ENCODE data around the gene OPRPN. TPM values are rescaled to one million over a fixed set of nuclear protein-coding genes. Genes with fewer than 3 reads are reported as not detected.

OPRPN gene
- total RNA-seq, 1 donor from 2014 or later, result not detected

- H3K4me1 ChIP-seq, result no peaks in the 10 kb centered on the region
- no peak within 1 kb of the TSS for H3K27ac ChIP-seq
- no peak for DNase-seq
- ATAC-seq, result no peak
- TF ChIP-seq CTCF (IDR thresholded peaks at IDR 0.05), result no peak
- H3K27me3 ChIP-seq, result no peaks in the 10 kb centered on the region
- H3K9me3 ChIP-seq, result no peaks in the 10 kb centered on the region
- no peaks in the 10 kb centered on the region for H3K36me3 ChIP-seq
- intact Hi-C loops (cut with DNase I), result no loop called here
- H3K4me3 ChIP-seq, result no peak within 1 kb of the TSS
Observed at GRCh38 chr4:70382691-70383181, 15.0 kb upstream of the OPRPN start, which contains the start of gene SMR3B. Gene SMR3B, plus strand, starts transcription at chr4:70383131. Its CDS starts 1,380 bp downstream, at chr4:70384511.

GRCh38 chr4:70392057-70392776, 5.5 kb upstream of the OPRPN start:
- intact Hi-C loops (cut with DNase I), result no loop called here
- no peak overlapping the region for H3K4me3 ChIP-seq
- no peaks in the 10 kb centered on the region for H3K36me3 ChIP-seq
- no peaks in the 10 kb centered on the region for H3K9me3 ChIP-seq
- no peak for TF ChIP-seq CTCF (IDR thresholded peaks at IDR 0.05)
- DNase-seq (no peak), ATAC-seq (no peak)
- no peaks in the 10 kb centered on the region for H3K27me3 ChIP-seq
- no peaks in the 10 kb centered on the region for H3K4me1 ChIP-seq
- no peak overlapping the region for H3K27ac ChIP-seq

GRCh38 chr4:70399319-70399718, 1.6 kb downstream of the OPRPN start:
- Histone ChIP-seq H3K4me1 (no peaks in the 10 kb centered on the region), H3K27me3 (no peaks in the 10 kb centered on the region), H3K9me3 (no peaks in the 10 kb centered on the region), H3K4me3 (no peak overlapping the region), H3K27ac (no peak overlapping the region), H3K36me3 (no peaks in the 10 kb centered on the region)
- ATAC-seq (no peak), DNase-seq (no peak)
- no peak for TF ChIP-seq CTCF (IDR thresholded peaks at IDR 0.05)
- intact Hi-C loops (cut with DNase I), result no loop called here

GRCh38 chr4:70402762-70403161, 5.0 kb downstream of the OPRPN start:
- Histone ChIP-seq H3K9me3 (no peaks in the 10 kb centered on the region), H3K4me3 (no peak overlapping the region), H3K27me3 (no peaks in the 10 kb centered on the region), H3K4me1 (no peaks in the 10 kb centered on the region), H3K27ac (no peak overlapping the region), H3K36me3 (no peaks in the 10 kb centered on the region)
- ATAC-seq (no peak), DNase-seq (no peak)
- intact Hi-C loops (cut with DNase I), result no loop called here
- TF ChIP-seq CTCF (IDR thresholded peaks at IDR 0.05), result no peak

- no peak overlapping the region for H3K27ac ChIP-seq
- H3K36me3 ChIP-seq, result no peaks in the 10 kb centered on the region
- no peaks in the 10 kb centered on the region for H3K4me1 ChIP-seq
- no peak for ATAC-seq
- H3K9me3 ChIP-seq, result no peaks in the 10 kb centered on the region
- no peaks in the 10 kb centered on the region for H3K27me3 ChIP-seq
- H3K4me3 ChIP-seq, result no peak overlapping the region
- intact Hi-C loops (cut with DNase I), result no loop called here
- no peak for DNase-seq
- TF ChIP-seq CTCF (IDR thresholded peaks at IDR 0.05), result no peak
Observed at GRCh38 chr4:70405765-70406164, 8.0 kb downstream of the OPRPN start.

Data from upper lobe of right lung (tissue), 1 donor.